H1 (cell line): ENCODE results near the gene ATP5F1A. TPM values are rescaled to one million over a fixed set of nuclear protein-coding genes. Genes with fewer than 3 reads are reported as not detected.

Experiments used
- CTCF ChIA-PET: fragments of 300-600 bp; sonication (Branson Sonifier 250); formaldehyde crosslinking; loops from one replicate; lab custom pipeline; 2021; ENCODE audit not compliant: partially characterized antibody; lab: Charles Lee
- POLR2A ChIA-PET: fragments of 300-600 bp; sonication (Branson Sonifier 250); formaldehyde crosslinking; loops from one replicate; lab custom pipeline; 2021; ENCODE audit warnings: inconsistent platforms; ENCODE audit not compliant: partially characterized antibody; lab: Charles Lee
- DNase-seq, 2 experiments: peaks; one replicate each; pipeline versions ENCODE4 v3.0.0 to v3.0.0-alpha.2; 2010 to 2022; ENCODE audit warnings: low spot score in 2 of 2, low read depth in 1 of 2, mixed read lengths in 1 of 2
- FAIRE-seq: peaks from 2 replicates; lab custom pipeline; 2011; peaks lifted over from hg19 to GRCh38; lab: Jason Lieb, UNC
- H2AFZ ChIP-seq: 2 replicates; pipeline ENCODE4 v1.8.1; 2012; ENCODE audit warnings: low read length, inconsistent platforms
- H2AK5ac ChIP-seq: 2 replicates; pipeline ENCODE4 v1.6.1; 2013; ENCODE audit warnings: low read depth, low read length
- H2BK120ac ChIP-seq: replicated peaks from 2 replicates; pipeline ENCODE3; 2013; ENCODE audit warnings: low read depth, low read length, inconsistent platforms
- H2BK12ac ChIP-seq: 2 replicates; pipeline ENCODE4 v1.6.1; 2013; ENCODE audit warnings: low read depth, low read length
- H2BK15ac ChIP-seq: 2 replicates; pipeline ENCODE4 v1.6.1; 2013; ENCODE audit warnings: low read length
- H2BK20ac ChIP-seq: 2 replicates; pipeline ENCODE4 v1.6.1; 2013; ENCODE audit warnings: low read length
- H2BK5ac ChIP-seq: 2 replicates; pipeline ENCODE4 v1.6.1; 2013; ENCODE audit warnings: low read depth, low read length
- H3K14ac ChIP-seq: 2 replicates; pipeline ENCODE4 v1.6.1; 2013; ENCODE audit warnings: inconsistent platforms; ENCODE audit not compliant: insufficient read length
- H3K18ac ChIP-seq: 2 replicates; pipeline ENCODE4 v1.6.1; 2013; ENCODE audit warnings: low read length; ENCODE audit errors: extremely low read depth
- H3K23ac ChIP-seq: 2 replicates; pipeline ENCODE4 v1.6.1; 2013; ENCODE audit warnings: inconsistent platforms; ENCODE audit not compliant: insufficient read length
- H3K23me2 ChIP-seq: 2 replicates; pipeline ENCODE4 v1.6.1; 2013; ENCODE audit warnings: low read depth, low read length
- H3K27ac ChIP-seq: 2 replicates; pipeline ENCODE4 v1.6.1; 2011; ENCODE audit warnings: low read depth, low read length, inconsistent platforms
- H3K27me3 ChIP-seq, 4 experiments: replicated peaks in 1 of 4; 1 replicate in 1 of 4; 2 replicates in 3 of 4; pipeline versions ENCODE4 v1.6.1 to v1.8.1; 2011 to 2013; ENCODE audit warnings: low read length in 3 of 4, mild to moderate bottlenecking in 3 of 4, inconsistent platforms in 2 of 4, mixed read lengths in 2 of 4, moderate library complexity in 1 of 4; ENCODE audit not compliant: control insufficient read depth in 3 of 4, insufficient read depth in 3 of 4; ENCODE audit errors: extremely low read depth in 1 of 4
- H3K36me3 ChIP-seq, 4 experiments: 2 replicates each; pipeline versions ENCODE4 v1.6.1 to v1.8.1; 2011 to 2013; ENCODE audit warnings: mild to moderate bottlenecking in 4 of 4, low read length in 3 of 4, moderate library complexity in 2 of 4, control low read depth in 1 of 4, inconsistent platforms in 1 of 4; ENCODE audit not compliant: insufficient read depth in 4 of 4, control insufficient read depth in 2 of 4
- H3K4ac ChIP-seq: replicated peaks from 2 replicates; pipeline ENCODE3; 2013; ENCODE audit warnings: low read length, low read depth, mixed read lengths, inconsistent platforms; ENCODE audit not compliant: insufficient read length
- H3K4me1 ChIP-seq, 4 experiments: replicated peaks in 1 of 4; 1 replicate in 1 of 4; 2 replicates in 3 of 4; pipeline versions ENCODE4 v1.6.1 to v1.8.1; 2011 to 2013; ENCODE audit warnings: low read length in 3 of 4, inconsistent platforms in 2 of 4, mixed read lengths in 1 of 4; ENCODE audit not compliant: insufficient read depth in 4 of 4, control insufficient read depth in 3 of 4
- H3K4me2 ChIP-seq, 2 experiments: 2 replicates each; pipeline versions ENCODE4 v1.6.1 to v1.8.1; 2011 to 2013; ENCODE audit warnings: low read depth in 2 of 2, low read length in 2 of 2, control low read depth in 1 of 2, inconsistent platforms in 1 of 2, mild to moderate bottlenecking in 1 of 2; ENCODE audit not compliant: insufficient read depth in 1 of 2
- H3K4me3 ChIP-seq, 4 experiments: fragments of 200-600, 300-600 bp in 1 of 4; sonication (generic), shearing (Covaris generic), sonication (Bioruptor Twin) in 1 of 4; 2 replicates each; pipeline versions ENCODE4 v1.5.1 to v1.8.1; 2011 to 2016; ENCODE audit warnings: low read length in 4 of 4, low read depth in 3 of 4, control low read depth in 2 of 4, inconsistent platforms in 2 of 4, mild to moderate bottlenecking in 2 of 4, mixed read lengths in 1 of 4, moderate library complexity in 1 of 4; ENCODE audit not compliant: insufficient read depth in 2 of 4; ENCODE audit errors: extremely low read depth in 1 of 4
- H3K56ac ChIP-seq: replicated peaks from 2 replicates; pipeline ENCODE3; 2013; ENCODE audit warnings: low read depth, mild to moderate bottlenecking, mixed read lengths, low read length, inconsistent platforms; ENCODE audit not compliant: insufficient read length
- H3K79me1 ChIP-seq: 2 replicates; pipeline ENCODE4 v1.6.1; 2013; ENCODE audit warnings: low read depth, low read length, control low read depth
- H3K79me2 ChIP-seq, 2 experiments: 2 replicates each; pipeline versions ENCODE4 v1.6.1 to v1.8.1; 2012 to 2013; ENCODE audit warnings: low read length in 2 of 2, mild to moderate bottlenecking in 2 of 2, inconsistent platforms in 1 of 2; ENCODE audit not compliant: insufficient read depth in 2 of 2, control insufficient read depth in 1 of 2
- H3K9ac ChIP-seq, 4 experiments: replicated peaks in 1 of 4; 1 replicate in 1 of 4; 2 replicates in 3 of 4; pipeline versions ENCODE4 v1.6.1 to v1.8.1; 2011 to 2013; ENCODE audit warnings: low read depth in 3 of 4, low read length in 3 of 4, control low read depth in 2 of 4, mild to moderate bottlenecking in 2 of 4, moderate library complexity in 2 of 4, inconsistent platforms in 1 of 4; ENCODE audit errors: extremely low read depth in 1 of 4
- H3K9me3 ChIP-seq, 2 experiments: 2 replicates each; pipeline versions ENCODE4 v1.6.1 to v1.8.1; 2012 to 2013; ENCODE audit warnings: mild to moderate bottlenecking in 2 of 2, moderate library complexity in 2 of 2, control low read depth in 1 of 2, inconsistent platforms in 1 of 2, low read depth in 1 of 2, low read length in 1 of 2, mixed read lengths in 1 of 2; ENCODE audit not compliant: insufficient read depth in 2 of 2
- H4K20me1 ChIP-seq, 2 experiments: replicated peaks in 1 of 2; 2 replicates each; pipeline versions ENCODE3 to v1.8.1; 2011 to 2013; ENCODE audit warnings: inconsistent platforms in 2 of 2, low read length in 2 of 2, mild to moderate bottlenecking in 1 of 2; ENCODE audit not compliant: insufficient read depth in 2 of 2, control insufficient read depth in 1 of 2
- H4K5ac ChIP-seq: 2 replicates; pipeline ENCODE4 v1.6.1; 2013; ENCODE audit warnings: low read length, low read depth, mixed read lengths, inconsistent platforms; ENCODE audit not compliant: insufficient read length
- H4K8ac ChIP-seq: 2 replicates; pipeline ENCODE4 v1.8.0; 2013; ENCODE audit warnings: mild to moderate bottlenecking, moderate library complexity, low read length, inconsistent platforms; ENCODE audit not compliant: insufficient read depth; ENCODE audit errors: extremely low read depth
- H4K91ac ChIP-seq: replicated peaks from 2 replicates; pipeline ENCODE3; 2013; ENCODE audit warnings: low read length, mixed read lengths, inconsistent platforms; ENCODE audit not compliant: insufficient read length
- NRF1 ChIP-seq: IDR thresholded peaks from 2 replicates; pipeline ENCODE4 v1.6.1; 2011; ENCODE audit warnings: mild to moderate bottlenecking, low read depth, low read length, improper control_type of control experiment
- TBP ChIP-seq: IDR thresholded peaks from 2 replicates; pipeline ENCODE4 v1.6.1; 2011; ENCODE audit warnings: low read depth, low read length, improper control_type of control experiment
- WGBS, 2 experiments: shearing (Covaris generic) in 1 of 2; methylation state at CpG; one replicate each; pipeline versions ENCODE4 v1.1.6 to v1.1.7; 2013 to 2015; ENCODE audit warnings: low lambda C conversion rate in 2 of 2, mixed read lengths in 2 of 2, inconsistent platforms in 1 of 2, low coverage in 1 of 2, missing lambda C conversion rate in 1 of 2; ENCODE audit not compliant: insufficient replicate concordance in 2 of 2, insufficient coverage in 1 of 2, insufficient read length in 1 of 2; ENCODE audit errors: extremely low coverage in 1 of 2, missing lambda C conversion rate in 1 of 2; 5-methylcytosine and 5-hydroxymethylcytosine counted together
- polyA plus RNA-seq, 7 experiments: library from polyadenylated mRNA; depleted of rRNA in 3 of 7; stranded (reverse) in 5 of 7; unstranded in 2 of 7; fragments of >200 nt in 5 of 7; fragments of 200-250 nt in 2 of 7; gene quantifications; 1 replicate in 5 of 7; 2 replicates in 1 of 7; 4 replicates in 1 of 7; pipeline versions ENCODE4 v1.2.1 to v1.2.3, GENCODE V29; 2011 to 2013; ENCODE audit warnings: missing spikeins in 2 of 7, mixed read lengths in 2 of 7
- total RNA-seq: library from RNA; stranded (reverse); fragmentation: NEBNext Ultra II Directional; extraction: Animal tissue kit (Norgen Biotek cat#: 25700); gene quantifications from 2 replicates; pipeline ENCODE4 v1.2.1, GENCODE V29; 2021
- TF ChIP-seq, protein P1 (sequence below): IDR thresholded peaks from 2 replicates; pipeline ENCODE4 v1.6.1; 2011; ENCODE audit warnings: low read length, improper control_type of control experiment

ATP5F1A gene
- total and polyA plus RNA-seq, 2 of the 8 experiments (the other 6 are each of a cell fraction or from before 2014, with no cell fraction given), result 685 to 970 TPM

DNA sequence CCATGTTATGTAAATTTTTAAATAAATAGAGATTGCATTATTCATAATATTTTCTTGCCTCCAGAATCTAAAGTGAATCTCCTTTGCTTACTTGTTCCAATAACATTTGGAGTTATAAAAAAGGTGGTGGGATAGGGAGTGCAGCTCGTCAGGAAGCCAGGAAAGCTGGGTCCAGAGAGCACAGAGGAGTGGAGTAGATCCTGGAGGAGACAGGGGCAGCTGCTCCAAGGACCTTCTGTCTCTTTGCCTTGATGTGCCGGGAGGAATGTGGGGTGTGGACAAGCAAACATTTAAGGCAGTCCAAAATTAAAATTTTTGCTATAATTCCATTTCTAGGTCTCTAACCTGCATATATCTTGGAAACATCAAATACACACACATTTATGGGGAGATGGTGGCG, 35.4 kb upstream of the ATP5F1A start:
- H2AK5ac ChIP-seq, result no peak overlapping the region
- H3K27me3 ChIP-seq, result no peaks in the 10 kb centered on the region
- peaks cover 0 to 6% (median 2%) of the 10 kb centered on the region in 4 experiments; a peak in 3 of 7 replicates for H3K4me1 ChIP-seq
- H2BK5ac ChIP-seq, result no peak overlapping the region
- H2BK120ac ChIP-seq, result no peak overlapping the region
- no peak overlapping the region for H4K5ac ChIP-seq
- no peak overlapping the region for H2BK20ac ChIP-seq
- ChIA-PET POLR2A (interaction anchor here (0.8 kb wide), 1 partner anchor 13 kb away, joined by 3 read pairs; no protein-coding TSS in a partner anchor), CTCF (no interaction called here)
- no peak overlapping the region for H2AFZ ChIP-seq
- no peak overlapping the region for H4K8ac ChIP-seq
- H4K91ac ChIP-seq, result no peak overlapping the region
- H3K23me2 ChIP-seq, result 0 out of 2 replicates have a peak, but pooled peaks cover 1% of the 10 kb centered on the region
- no peak overlapping the region for H3K4me2 ChIP-seq
- H3K9ac ChIP-seq, result no peak overlapping the region
- H2BK15ac ChIP-seq, result no peak overlapping the region
- DNase-seq (no peak), FAIRE-seq (no peak)
- H3K27ac ChIP-seq, result no peak overlapping the region
- no peak overlapping the region for H3K56ac ChIP-seq
- peaks cover 0 to 18% (median 10%) of the 10 kb centered on the region in 4 experiments; a peak in 3 of 8 replicates for H3K36me3 ChIP-seq
- no peak overlapping the region for H3K23ac ChIP-seq
- no peaks in the 10 kb centered on the region for H3K79me2 ChIP-seq
- TF ChIP-seq TBP, result no peak
- TF ChIP-seq, protein P1, sequence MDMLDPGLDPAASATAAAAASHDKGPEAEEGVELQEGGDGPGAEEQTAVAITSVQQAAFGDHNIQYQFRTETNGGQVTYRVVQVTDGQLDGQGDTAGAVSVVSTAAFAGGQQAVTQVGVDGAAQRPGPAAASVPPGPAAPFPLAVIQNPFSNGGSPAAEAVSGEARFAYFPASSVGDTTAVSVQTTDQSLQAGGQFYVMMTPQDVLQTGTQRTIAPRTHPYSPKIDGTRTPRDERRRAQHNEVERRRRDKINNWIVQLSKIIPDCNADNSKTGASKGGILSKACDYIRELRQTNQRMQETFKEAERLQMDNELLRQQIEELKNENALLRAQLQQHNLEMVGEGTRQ, result no peak
- no peak for TF ChIP-seq NRF1
- 91% methylated on average over 3 of the region's 3 CpGs; no CpG with 5 or more reads in 1 of the 2 experiments for WGBS, 2 experiments
- H3K18ac ChIP-seq, result no peak overlapping the region
- no peak overlapping the region for H3K4me3 ChIP-seq
- H2BK12ac ChIP-seq, result no peak overlapping the region
- H3K9me3 ChIP-seq, result no peaks in the 10 kb centered on the region
- peaks cover 0 to 2% of the 10 kb centered on the region in 2 experiments for H4K20me1 ChIP-seq
- H3K4ac ChIP-seq, result no peak overlapping the region
- H3K14ac ChIP-seq, result no peak overlapping the region
- no peaks in the 10 kb centered on the region; the same call in 1 of the 2 replicates for H3K79me1 ChIP-seq
